ENCODE results near the gene NCF4.

The NCF4 gene

DNA sequence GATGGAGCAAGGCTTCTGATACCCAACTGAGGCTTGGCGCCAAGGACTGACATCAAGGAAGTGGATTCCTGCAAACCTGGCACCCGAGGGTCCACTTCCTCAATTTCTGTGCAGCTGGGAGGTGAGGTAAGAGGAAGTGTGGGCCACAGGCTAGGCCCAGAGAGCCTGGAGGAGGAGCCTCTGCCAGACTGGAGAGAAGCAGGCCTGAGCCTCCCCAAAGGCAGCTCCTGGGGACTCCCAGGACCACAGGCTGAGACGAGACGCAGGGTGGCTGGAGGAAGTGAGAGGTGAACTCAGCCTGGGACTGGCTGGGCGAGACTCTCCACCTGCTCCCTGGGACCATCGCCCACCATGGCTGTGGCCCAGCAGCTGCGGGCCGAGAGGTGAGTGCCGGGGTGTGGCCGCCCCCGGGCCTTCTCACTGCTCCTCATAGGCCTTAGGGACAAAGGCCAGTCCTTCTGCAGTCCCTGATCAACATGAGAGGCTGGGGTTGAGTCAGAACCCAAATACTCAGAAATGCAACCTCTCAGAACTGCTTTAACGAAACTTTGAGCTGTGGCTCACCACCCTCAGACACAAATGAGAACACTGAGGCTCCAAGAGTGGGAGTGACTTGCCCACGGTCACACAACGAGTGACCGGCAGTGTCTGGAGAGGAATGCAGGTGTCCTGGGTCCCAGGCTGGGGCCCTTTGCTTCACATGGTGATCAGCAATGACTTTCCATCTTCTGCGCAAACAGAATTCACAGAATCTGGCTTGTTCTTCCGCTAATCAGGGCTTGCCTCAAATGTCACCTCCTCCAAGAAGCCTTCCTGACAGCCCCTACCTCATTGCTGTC, at the start of gene NCF4:
TSS of gene NCF4 (plus strand) at position 186 of the 839 bp plus-strand sequence. CDS start at position 352, 166 bp downstream.
- H3K27ac ChIP-seq, result no peak within 1 kb of the TSS
- DNase-seq (ENCODE audit: low read depth, low spot score), result no peak

DNA sequence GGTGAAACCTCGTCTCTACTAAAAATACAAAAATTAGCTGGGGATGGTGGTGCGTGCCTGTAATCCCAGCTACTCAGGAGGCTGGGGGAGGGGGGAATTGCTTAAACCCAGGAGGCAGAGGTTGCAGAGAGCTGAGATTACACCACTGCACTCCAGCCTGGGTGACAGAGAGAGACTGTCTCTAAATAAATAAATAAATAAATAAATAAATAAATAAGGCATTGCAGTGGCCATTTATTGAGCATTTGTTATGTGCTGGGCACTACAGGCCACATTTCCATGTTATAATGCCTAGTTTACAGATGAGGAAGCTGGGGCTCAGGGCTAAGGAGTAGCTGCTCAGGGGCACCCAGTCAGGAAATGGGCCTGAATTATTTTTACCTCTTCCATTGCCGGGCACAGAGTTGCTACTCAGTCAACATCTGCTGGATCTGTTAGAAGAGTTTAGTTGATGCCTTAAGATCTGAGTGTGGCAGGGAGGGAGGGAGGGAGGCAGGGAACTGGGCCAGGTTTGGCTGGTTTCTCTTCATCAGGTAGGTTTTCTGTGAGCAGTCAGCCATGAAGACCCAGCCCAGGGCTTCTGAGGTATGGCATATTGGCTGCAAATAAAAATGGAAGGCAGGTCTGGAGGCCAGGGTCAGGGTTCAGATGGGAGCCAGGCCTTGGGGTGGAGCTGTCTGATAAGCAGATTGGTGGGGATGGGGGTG, 49.6 kb upstream of the NCF4 start:
- DNase-seq (ENCODE audit: low read depth, low spot score), result no peak
- no peak overlapping the region for H3K27ac ChIP-seq

DNA sequence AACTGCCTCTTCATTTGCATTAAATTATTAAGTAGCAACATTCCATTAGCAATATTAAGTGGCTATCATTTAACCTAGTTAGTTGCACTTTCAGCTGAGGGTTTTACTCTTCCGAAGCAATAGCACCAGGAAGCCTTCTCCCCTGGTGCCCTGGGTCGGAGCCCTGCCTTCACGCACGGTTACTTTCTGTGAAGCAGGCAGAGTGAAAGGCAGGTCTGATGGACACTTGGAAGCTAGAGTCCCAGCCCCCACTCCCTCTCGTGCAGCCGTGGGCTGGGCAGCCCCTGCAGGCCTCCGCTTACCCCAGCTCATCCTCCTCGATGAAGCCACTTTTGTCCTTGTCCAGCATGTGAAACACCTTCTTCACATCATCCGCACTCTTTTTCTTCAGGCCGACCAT, 46.0 kb upstream of the NCF4 start:
- H3K27ac ChIP-seq, result no peak overlapping the region
- no peak for DNase-seq (ENCODE audit: low read depth, low spot score)

DNA sequence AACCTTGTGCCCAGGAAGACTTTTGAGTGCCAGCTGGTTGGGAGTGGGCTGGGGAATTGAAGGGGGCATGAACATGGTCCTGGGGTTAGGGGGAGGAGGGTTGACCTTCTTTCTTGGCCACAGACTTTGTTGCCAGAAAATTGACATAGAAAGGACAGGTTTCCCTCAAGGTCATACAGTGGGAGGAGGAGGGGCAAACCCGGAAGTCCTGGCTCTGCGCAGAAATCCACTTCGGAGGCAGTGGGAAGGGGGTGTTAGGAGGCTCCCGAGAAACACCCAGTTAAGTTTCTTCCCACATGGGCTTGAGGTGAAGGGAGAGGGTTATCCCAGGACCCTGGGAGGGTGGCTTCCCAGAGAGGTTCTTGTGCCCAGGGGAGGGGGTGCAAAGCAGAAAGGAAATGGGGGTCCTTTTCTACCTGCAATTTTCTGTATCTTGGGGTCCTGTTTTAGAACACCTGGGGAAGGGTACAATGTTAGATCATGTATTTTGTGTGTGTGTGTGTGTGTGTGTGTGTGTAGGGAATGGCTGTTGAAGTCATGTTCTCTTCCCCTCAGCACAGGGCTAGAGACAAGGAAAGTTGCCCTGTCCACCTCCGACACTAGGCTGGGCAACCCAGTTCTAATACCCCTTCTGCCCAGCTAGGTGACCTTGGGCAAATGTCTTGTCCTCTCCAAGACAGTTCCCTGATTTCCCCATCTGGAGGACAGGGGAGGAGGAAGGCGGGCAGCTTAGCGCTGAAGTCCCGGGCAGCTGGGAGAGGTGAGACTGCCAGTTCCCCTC, 45.1 kb upstream of the NCF4 start:
- no peak overlapping the region for H3K27ac ChIP-seq
- no peak for DNase-seq (ENCODE audit: low read depth, low spot score)

DNA sequence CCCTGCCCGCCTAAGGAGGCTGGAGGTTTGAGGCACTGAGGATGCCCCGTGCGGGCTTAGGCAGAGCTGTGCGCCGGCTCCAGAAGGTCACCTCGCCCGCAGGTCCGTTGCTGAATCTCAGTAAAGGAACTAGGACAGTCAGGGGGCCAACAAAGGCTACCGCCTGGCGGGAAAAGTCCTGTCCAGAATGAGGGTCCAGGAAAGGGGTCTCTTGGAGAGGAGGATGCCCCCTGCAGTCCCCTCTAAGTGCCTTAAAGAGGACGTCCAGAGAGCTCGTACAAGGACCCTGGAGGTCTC, 44.5 kb upstream of the NCF4 start:
- no peak overlapping the region for H3K27ac ChIP-seq
- no peak for DNase-seq (ENCODE audit: low read depth, low spot score)

DNA sequence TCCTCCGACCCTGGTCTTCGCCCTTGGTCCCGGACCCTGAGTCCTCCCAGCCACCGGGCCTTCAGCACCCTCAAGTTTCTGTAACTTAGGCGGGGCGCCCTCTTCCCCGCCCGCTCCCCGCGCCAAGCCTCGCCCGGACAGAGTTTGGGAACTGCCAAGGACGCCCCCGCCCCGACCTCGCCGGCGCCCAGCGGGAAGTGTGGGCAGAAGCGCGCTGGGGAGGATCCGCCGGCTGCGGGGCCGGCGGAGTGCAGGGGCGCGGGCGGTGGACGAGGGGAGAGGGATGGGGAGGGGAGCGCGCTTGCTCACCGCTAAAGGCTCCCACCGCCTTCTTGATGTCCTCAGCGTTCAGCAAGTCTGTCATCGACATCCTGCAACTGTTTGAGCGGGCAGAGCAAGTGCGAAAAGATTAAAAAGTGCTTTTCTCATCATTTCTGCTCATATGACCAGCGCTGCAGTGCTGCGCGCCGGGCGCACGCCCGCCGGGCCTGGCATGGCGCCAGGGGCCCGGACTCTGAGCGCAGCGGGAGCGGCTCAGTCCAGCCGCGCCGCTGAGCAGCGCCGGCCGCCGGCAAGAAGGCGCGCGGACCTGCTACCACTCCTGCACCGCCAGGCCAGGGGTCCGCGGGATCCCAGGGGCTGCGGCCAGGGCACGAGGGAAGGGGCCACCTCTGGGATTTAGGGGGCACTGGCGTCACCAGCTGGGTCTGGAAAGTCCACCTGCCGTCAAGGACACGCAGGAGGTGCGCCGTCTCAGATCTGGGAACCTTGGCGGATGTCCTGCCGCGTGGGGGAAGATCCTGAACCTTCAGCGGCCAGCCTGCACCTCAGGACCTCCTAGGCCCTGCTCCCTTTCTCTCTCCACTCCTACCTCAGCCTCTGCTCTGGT, 43.9 kb upstream of the NCF4 start, which contains the start of gene PVALB:
TSS of gene PVALB (minus strand) at position 400 of the 889 bp plus-strand sequence. CDS start at position 370, 30 bp downstream.
- DNase-seq (ENCODE audit: low read depth, low spot score), result no peak
- no peak within 1 kb of the TSS for H3K27ac ChIP-seq

DNA sequence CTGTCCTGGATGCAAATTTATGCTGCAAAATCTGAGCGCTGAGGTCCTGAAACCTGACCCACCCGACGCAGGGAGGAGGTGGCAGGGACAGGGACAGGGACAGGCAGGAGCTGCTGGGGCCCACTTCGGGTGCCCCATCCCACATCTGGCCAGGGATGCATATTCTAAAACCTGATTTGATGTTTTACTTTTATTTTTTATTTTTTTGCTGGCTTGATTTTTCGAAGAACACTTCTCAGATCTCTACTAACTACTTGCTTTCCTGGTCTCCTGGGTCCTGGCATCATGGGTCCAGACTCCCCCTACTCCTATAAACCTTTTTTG, 43.3 kb upstream of the NCF4 start:
- DNase-seq (ENCODE audit: low read depth, low spot score), result no peak

DNA sequence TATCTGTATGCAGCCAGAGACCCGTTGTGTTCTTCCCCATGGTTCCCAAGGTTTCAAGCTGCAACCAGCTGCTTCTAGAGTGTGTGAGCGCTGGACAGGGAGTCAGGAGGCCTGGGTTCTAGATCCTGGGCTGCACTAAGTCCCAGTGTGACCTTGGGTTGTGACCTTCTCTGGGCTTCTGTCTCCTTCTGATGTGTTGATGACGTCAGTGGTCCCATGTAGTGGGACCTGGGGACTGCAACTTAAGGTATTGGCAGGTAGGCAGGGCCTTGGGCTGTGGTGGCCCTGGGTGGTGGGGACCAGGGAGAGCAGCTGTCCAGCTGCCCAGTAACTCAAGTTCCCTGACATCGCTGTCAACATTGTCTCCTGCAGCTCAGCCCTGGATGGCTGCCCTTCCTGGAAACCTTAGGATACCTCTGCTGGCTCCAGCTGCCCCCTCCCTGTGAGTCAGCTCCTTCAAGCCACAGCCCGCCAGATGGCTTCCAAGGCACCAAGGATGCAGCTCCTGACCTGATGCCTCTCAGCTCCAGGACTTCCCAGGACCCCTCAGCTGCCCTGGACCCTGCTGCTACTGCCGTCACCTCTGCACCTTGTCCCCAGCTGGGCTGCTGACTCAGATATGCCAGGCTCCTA, 42.7 kb upstream of the NCF4 start:
- no peak overlapping the region for H3K27ac ChIP-seq
- DNase-seq (ENCODE audit: low read depth, low spot score), result no peak

More for the DNA sequence above, 43.3 kb upstream of the NCF4 start:
- H3K27ac ChIP-seq, result no peak overlapping the region

DNA sequence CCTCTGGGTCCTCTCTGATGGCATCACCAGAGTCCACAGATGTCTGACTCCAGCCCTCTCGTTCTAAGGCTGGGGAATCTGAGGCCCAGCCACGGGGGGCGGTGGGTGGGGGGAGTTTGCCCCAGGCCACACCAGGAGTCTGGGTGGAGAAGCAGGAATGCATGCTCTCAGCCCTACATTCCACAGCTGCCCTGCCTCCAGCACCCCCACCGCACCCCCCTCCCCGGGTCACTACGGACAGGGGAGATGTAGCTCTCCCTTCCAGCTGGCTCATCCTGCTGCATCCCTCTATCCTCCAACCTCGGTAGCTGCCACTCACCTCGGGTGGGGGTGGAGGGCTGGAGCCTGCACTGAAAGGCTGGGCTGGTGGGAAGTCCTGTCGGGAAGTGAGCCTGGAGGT, 41.7 kb upstream of the NCF4 start:
- no peak for DNase-seq (ENCODE audit: low read depth, low spot score)
- no peak overlapping the region for H3K27ac ChIP-seq

DNA sequence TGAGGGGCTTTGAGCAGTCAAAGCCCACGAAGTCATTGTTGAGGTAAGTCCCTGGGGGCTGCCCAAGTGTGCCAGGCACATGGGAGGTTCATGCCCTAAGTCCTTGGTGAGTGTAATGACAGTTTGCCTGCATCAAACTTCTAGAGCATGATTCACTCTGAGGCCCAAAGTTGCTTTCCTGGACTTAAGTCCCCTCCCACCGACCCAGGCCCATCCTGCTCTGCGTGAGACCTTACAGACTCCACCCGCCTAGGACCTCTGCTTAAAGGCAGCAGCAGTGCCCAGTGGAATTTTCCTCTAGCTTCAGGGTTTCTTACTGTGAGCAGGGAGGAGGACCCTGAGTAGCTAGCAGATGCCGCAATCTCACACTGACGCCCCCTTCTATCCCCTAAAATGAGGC, 38.2 kb upstream of the NCF4 start:
- no peak for DNase-seq (ENCODE audit: low read depth, low spot score)
- H3K27ac ChIP-seq, result no peak overlapping the region

DNA sequence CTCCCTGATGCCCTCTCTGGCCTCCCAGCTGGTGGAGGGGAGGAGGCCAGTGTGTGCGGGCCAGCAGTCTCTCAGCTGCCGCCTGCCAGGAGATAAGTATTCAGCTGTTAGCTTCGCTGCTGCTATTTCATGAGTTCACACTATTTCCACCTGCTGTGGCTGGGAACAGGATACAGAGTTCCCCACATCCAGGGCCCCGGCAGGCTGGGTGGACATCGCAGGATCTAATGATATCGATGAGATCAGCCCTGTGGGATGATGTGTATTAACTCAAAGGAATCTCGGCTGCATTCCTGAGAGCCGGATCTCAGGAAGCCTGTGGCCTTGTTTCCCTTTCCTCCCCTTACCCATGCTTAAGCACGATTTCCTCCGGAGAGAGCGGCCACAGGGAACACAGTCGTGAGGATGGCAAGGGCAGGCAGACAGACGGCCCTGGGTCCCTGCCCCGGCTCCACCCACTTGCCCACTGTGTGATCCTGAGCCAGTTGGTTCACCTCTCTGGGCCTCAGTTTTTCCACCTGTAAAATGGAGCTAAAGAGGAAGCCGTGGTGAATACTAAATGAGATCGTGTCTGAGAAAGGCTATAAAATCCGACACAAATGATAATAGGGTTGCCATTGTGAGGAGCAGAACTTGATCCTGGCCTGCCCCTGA, 37.5 kb upstream of the NCF4 start:
- no peak overlapping the region for H3K27ac ChIP-seq
- no peak for DNase-seq (ENCODE audit: low read depth, low spot score)

DNA sequence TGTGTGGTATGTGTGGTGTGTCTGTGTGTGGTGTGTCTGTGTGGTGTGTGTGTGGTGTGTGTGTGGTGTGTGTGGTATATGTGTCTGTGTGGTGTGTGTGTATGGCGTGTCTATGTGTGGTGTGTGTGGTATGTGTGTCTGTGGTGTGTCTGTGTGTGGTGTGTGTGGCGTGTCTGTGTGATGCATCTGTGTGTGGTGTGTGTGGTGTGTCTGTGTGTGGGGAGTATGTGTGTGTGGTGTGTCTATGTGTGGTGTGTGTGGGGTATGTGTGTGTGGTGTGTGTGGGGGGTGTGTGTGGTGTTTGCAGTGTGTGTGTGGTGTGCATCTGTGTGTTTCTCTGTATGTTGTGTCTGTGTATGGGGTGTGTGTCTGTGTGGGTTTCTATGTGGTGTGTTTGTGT, 36.2 kb upstream of the NCF4 start:
- DNase-seq (ENCODE audit: low read depth, low spot score), result no peak
- no peak overlapping the region for H3K27ac ChIP-seq

DNA sequence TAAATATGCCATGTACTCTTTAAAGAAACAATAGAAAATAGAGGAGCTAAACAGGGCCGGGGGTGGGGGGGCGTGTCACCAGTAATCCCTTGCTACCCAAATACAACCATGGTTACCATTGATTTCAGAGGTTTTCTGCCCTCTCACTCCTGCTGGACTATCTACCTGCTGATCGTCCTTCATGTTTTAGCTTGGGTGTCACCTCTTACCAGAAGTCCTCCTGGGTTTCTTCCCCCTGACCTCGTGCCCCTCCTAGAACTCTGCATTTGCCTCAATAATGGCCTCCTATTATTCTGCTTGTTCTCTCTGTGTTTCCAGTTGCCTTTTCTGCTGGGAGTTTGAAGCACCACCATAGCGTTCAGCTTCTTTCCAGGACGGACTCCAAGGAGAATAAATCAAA, 34.5 kb upstream of the NCF4 start:
- no peak for DNase-seq (ENCODE audit: low read depth, low spot score)

DNA sequence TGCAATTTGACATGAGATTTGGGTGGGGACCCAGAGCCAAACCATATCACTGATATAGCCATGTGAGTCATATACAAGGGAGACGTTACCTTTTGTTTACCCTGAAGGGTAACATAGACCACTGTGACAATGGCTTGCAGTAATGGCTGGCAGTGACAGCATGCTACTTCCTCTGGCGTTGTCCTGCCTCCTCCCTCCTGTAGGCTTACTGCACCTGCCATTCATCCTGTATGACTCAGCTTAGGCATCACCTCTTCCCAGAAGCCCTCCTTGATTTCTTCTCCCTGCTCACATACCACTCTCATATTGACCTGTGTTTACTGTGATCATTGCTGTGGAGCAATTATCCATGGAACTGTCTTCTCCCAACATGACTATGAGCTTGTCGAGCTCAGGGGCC, 32.0 kb upstream of the NCF4 start:
- H3K27ac ChIP-seq, result no peak overlapping the region
- DNase-seq (ENCODE audit: low read depth, low spot score), result no peak

More for the DNA sequence above, 34.5 kb upstream of the NCF4 start:
- H3K27ac ChIP-seq, result no peak overlapping the region

DNA sequence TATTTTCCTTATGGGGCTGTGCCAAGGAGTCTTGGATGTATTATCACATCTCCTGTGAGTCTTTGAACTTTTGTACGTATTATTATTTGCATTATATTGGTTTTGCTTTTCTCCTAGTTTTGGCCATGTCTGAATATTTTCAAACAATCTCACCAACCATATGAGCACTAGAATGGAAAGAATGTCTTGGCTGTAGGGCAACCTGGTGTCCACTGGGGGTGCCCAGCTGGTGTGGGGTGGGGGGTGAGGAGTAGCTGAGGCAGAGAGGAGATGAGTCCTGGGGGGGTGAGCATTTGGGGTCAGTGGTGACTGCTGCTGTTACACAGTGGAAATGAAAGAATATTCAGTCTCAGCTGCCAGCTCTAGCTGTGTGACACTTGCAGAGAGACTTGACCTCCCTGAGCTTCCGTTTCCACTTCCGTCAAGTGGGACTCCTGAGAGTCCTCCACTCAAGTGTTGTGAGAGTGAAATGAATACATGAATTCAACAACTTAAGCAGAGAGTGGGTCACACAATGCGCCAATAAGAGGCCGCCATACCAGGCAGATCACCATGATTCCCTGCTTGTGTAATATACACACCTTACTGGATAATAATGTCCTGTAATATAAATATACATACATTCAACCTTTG, 31.3 kb upstream of the NCF4 start:
- no peak for DNase-seq (ENCODE audit: low read depth, low spot score)
- H3K27ac ChIP-seq, result no peak overlapping the region

DNA sequence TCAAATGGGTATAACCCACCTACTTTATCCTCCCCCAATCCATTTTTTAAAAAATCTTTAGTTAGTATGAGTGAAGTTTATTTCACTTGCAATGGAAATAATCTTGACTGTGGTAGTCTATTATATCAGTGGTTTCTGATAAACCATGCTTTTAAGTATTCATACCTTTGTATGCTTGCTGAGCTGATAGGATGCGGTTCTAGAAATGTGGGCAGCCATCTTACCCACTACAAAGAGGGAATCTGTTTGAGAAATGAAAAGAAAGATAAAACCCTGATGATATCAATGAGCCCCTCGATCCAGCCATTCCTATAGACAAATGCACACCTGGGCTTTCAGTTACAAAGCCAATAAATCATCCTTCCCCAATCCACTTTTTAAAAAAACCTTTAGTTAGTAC, 30.2 kb upstream of the NCF4 start:
- DNase-seq (ENCODE audit: low read depth, low spot score), result no peak
- no peak overlapping the region for H3K27ac ChIP-seq

DNA sequence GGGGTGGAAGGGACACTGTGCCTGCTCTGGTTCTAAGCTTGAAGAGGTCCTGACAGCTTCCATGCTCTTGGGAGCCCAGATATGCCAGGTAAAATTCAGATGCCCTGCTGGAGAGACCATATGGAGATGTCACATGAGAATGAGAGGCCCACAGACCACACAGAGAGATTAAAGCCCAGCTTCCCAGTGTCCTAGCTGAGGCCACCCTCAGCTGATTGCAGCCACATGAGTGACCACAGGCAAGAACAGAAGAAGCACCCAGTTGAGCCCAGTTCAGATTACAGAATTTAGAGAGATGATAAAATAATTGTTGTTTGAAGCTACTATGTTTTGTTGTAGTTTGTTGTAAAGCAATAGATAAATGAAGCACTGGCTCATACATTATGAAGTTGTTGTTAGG, 29.6 kb upstream of the NCF4 start:
- DNase-seq (ENCODE audit: low read depth, low spot score), result no peak
- H3K27ac ChIP-seq, result no peak overlapping the region

DNA sequence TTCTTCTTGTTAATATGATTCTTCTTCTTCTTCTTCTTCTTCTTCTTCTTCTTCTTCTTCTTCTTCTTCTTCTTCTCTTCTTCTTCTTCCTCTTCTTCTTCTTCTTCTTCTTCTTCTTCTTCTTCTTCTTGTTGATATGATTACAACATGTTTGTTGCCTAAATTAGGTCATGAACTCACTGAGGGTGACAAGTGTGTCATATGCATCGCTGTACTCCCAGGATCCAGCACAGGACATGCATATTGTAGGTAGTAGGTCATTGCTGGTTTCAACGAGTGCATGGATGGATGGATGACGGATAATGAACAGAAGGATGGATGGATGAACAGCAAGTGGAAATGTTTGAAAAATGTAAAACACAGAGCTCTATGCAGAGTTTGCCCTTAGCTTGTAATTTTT, 29.1 kb upstream of the NCF4 start:
- no peak for DNase-seq (ENCODE audit: low read depth, low spot score)
- no peak overlapping the region for H3K27ac ChIP-seq

DNA sequence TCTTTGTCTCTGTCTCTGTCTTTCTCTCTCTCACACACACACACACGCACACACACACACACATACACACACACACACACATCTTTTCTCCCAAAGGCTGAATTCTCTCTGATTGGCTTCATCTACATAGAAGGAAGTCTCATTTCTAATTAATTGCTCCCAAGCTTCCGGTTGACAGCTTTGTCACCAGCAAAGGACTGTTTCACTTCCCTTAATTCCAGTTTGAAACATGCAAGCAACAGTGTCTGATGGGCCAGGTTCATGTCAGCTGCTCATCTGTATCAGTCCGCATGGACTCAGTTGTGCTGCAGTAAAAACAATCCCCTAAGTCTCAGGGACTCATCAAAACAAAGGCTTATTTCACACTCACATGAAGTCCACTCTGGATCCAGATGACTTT, 27.7 kb upstream of the NCF4 start:
- no peak for DNase-seq (ENCODE audit: low read depth, low spot score)
- H3K27ac ChIP-seq, result no peak overlapping the region
